H1 (cell line): Measurements from ENCODE around the gene FGGY. TPM values are rescaled to one million over a fixed set of nuclear protein-coding genes. Genes with fewer than 3 reads are reported as not detected.

Experiments
- CTCF ChIA-PET: fragments of 300-600 bp; sonication (Branson Sonifier 250); formaldehyde crosslinking; loops from one replicate; lab custom pipeline; 2021; ENCODE audit not compliant: partially characterized antibody; lab: Charles Lee
- POLR2A ChIA-PET: fragments of 300-600 bp; sonication (Branson Sonifier 250); formaldehyde crosslinking; loops from one replicate; lab custom pipeline; 2021; ENCODE audit warnings: inconsistent platforms; ENCODE audit not compliant: partially characterized antibody; lab: Charles Lee
- DNase-seq, 2 experiments: peaks; one replicate each; pipeline versions ENCODE4 v3.0.0 to v3.0.0-alpha.2; 2010 to 2022; ENCODE audit warnings: low spot score in 2 of 2, low read depth in 1 of 2, mixed read lengths in 1 of 2
- FAIRE-seq: peaks from 2 replicates; lab custom pipeline; 2011; peaks lifted over from hg19 to GRCh38; lab: Jason Lieb, UNC
- H2AFZ ChIP-seq: 2 replicates; pipeline ENCODE4 v1.8.1; 2012; ENCODE audit warnings: low read length, inconsistent platforms
- H2AK5ac ChIP-seq: 2 replicates; pipeline ENCODE4 v1.6.1; 2013; ENCODE audit warnings: low read depth, low read length
- H2BK120ac ChIP-seq: replicated peaks from 2 replicates; pipeline ENCODE3; 2013; ENCODE audit warnings: low read depth, low read length, inconsistent platforms
- H2BK12ac ChIP-seq: 2 replicates; pipeline ENCODE4 v1.6.1; 2013; ENCODE audit warnings: low read depth, low read length
- H2BK15ac ChIP-seq: 2 replicates; pipeline ENCODE4 v1.6.1; 2013; ENCODE audit warnings: low read length
- H2BK20ac ChIP-seq: 2 replicates; pipeline ENCODE4 v1.6.1; 2013; ENCODE audit warnings: low read length
- H2BK5ac ChIP-seq: 2 replicates; pipeline ENCODE4 v1.6.1; 2013; ENCODE audit warnings: low read depth, low read length
- H3K14ac ChIP-seq: 2 replicates; pipeline ENCODE4 v1.6.1; 2013; ENCODE audit warnings: inconsistent platforms; ENCODE audit not compliant: insufficient read length
- H3K18ac ChIP-seq: 2 replicates; pipeline ENCODE4 v1.6.1; 2013; ENCODE audit warnings: low read length; ENCODE audit errors: extremely low read depth
- H3K23ac ChIP-seq: 2 replicates; pipeline ENCODE4 v1.6.1; 2013; ENCODE audit warnings: inconsistent platforms; ENCODE audit not compliant: insufficient read length
- H3K23me2 ChIP-seq: 2 replicates; pipeline ENCODE4 v1.6.1; 2013; ENCODE audit warnings: low read depth, low read length
- H3K27ac ChIP-seq: 2 replicates; pipeline ENCODE4 v1.6.1; 2011; ENCODE audit warnings: low read depth, low read length, inconsistent platforms
- H3K27me3 ChIP-seq, 4 experiments: replicated peaks in 1 of 4; 1 replicate in 1 of 4; 2 replicates in 3 of 4; pipeline versions ENCODE4 v1.6.1 to v1.8.1; 2011 to 2013; ENCODE audit warnings: low read length in 3 of 4, mild to moderate bottlenecking in 3 of 4, inconsistent platforms in 2 of 4, mixed read lengths in 2 of 4, moderate library complexity in 1 of 4; ENCODE audit not compliant: control insufficient read depth in 3 of 4, insufficient read depth in 3 of 4; ENCODE audit errors: extremely low read depth in 1 of 4
- H3K36me3 ChIP-seq, 4 experiments: 2 replicates each; pipeline versions ENCODE4 v1.6.1 to v1.8.1; 2011 to 2013; ENCODE audit warnings: mild to moderate bottlenecking in 4 of 4, low read length in 3 of 4, moderate library complexity in 2 of 4, control low read depth in 1 of 4, inconsistent platforms in 1 of 4; ENCODE audit not compliant: insufficient read depth in 4 of 4, control insufficient read depth in 2 of 4
- H3K4ac ChIP-seq: replicated peaks from 2 replicates; pipeline ENCODE3; 2013; ENCODE audit warnings: low read length, low read depth, mixed read lengths, inconsistent platforms; ENCODE audit not compliant: insufficient read length
- H3K4me1 ChIP-seq, 4 experiments: replicated peaks in 1 of 4; 1 replicate in 1 of 4; 2 replicates in 3 of 4; pipeline versions ENCODE4 v1.6.1 to v1.8.1; 2011 to 2013; ENCODE audit warnings: low read length in 3 of 4, inconsistent platforms in 2 of 4, mixed read lengths in 1 of 4; ENCODE audit not compliant: insufficient read depth in 4 of 4, control insufficient read depth in 3 of 4
- H3K4me2 ChIP-seq, 2 experiments: 2 replicates each; pipeline versions ENCODE4 v1.6.1 to v1.8.1; 2011 to 2013; ENCODE audit warnings: low read depth in 2 of 2, low read length in 2 of 2, control low read depth in 1 of 2, inconsistent platforms in 1 of 2, mild to moderate bottlenecking in 1 of 2; ENCODE audit not compliant: insufficient read depth in 1 of 2
- H3K4me3 ChIP-seq, 4 experiments: fragments of 200-600, 300-600 bp in 1 of 4; sonication (generic), shearing (Covaris generic), sonication (Bioruptor Twin) in 1 of 4; 2 replicates each; pipeline versions ENCODE4 v1.5.1 to v1.8.1; 2011 to 2016; ENCODE audit warnings: low read length in 4 of 4, low read depth in 3 of 4, control low read depth in 2 of 4, inconsistent platforms in 2 of 4, mild to moderate bottlenecking in 2 of 4, mixed read lengths in 1 of 4, moderate library complexity in 1 of 4; ENCODE audit not compliant: insufficient read depth in 2 of 4; ENCODE audit errors: extremely low read depth in 1 of 4
- H3K56ac ChIP-seq: replicated peaks from 2 replicates; pipeline ENCODE3; 2013; ENCODE audit warnings: low read depth, mild to moderate bottlenecking, mixed read lengths, low read length, inconsistent platforms; ENCODE audit not compliant: insufficient read length
- H3K79me1 ChIP-seq: 2 replicates; pipeline ENCODE4 v1.6.1; 2013; ENCODE audit warnings: low read depth, low read length, control low read depth
- H3K79me2 ChIP-seq, 2 experiments: 2 replicates each; pipeline versions ENCODE4 v1.6.1 to v1.8.1; 2012 to 2013; ENCODE audit warnings: low read length in 2 of 2, mild to moderate bottlenecking in 2 of 2, inconsistent platforms in 1 of 2; ENCODE audit not compliant: insufficient read depth in 2 of 2, control insufficient read depth in 1 of 2
- H3K9ac ChIP-seq, 4 experiments: replicated peaks in 1 of 4; 1 replicate in 1 of 4; 2 replicates in 3 of 4; pipeline versions ENCODE4 v1.6.1 to v1.8.1; 2011 to 2013; ENCODE audit warnings: low read depth in 3 of 4, low read length in 3 of 4, control low read depth in 2 of 4, mild to moderate bottlenecking in 2 of 4, moderate library complexity in 2 of 4, inconsistent platforms in 1 of 4; ENCODE audit errors: extremely low read depth in 1 of 4
- H3K9me3 ChIP-seq, 2 experiments: 2 replicates each; pipeline versions ENCODE4 v1.6.1 to v1.8.1; 2012 to 2013; ENCODE audit warnings: mild to moderate bottlenecking in 2 of 2, moderate library complexity in 2 of 2, control low read depth in 1 of 2, inconsistent platforms in 1 of 2, low read depth in 1 of 2, low read length in 1 of 2, mixed read lengths in 1 of 2; ENCODE audit not compliant: insufficient read depth in 2 of 2
- H4K20me1 ChIP-seq, 2 experiments: replicated peaks in 1 of 2; 2 replicates each; pipeline versions ENCODE3 to v1.8.1; 2011 to 2013; ENCODE audit warnings: inconsistent platforms in 2 of 2, low read length in 2 of 2, mild to moderate bottlenecking in 1 of 2; ENCODE audit not compliant: insufficient read depth in 2 of 2, control insufficient read depth in 1 of 2
- H4K5ac ChIP-seq: 2 replicates; pipeline ENCODE4 v1.6.1; 2013; ENCODE audit warnings: low read length, low read depth, mixed read lengths, inconsistent platforms; ENCODE audit not compliant: insufficient read length
- H4K8ac ChIP-seq: 2 replicates; pipeline ENCODE4 v1.8.0; 2013; ENCODE audit warnings: mild to moderate bottlenecking, moderate library complexity, low read length, inconsistent platforms; ENCODE audit not compliant: insufficient read depth; ENCODE audit errors: extremely low read depth
- H4K91ac ChIP-seq: replicated peaks from 2 replicates; pipeline ENCODE3; 2013; ENCODE audit warnings: low read length, mixed read lengths, inconsistent platforms; ENCODE audit not compliant: insufficient read length
- CHD1 ChIP-seq: IDR thresholded peaks from 2 replicates; pipeline ENCODE4 v1.6.1; 2012; ENCODE audit warnings: low read depth, low read length, improper control_type of control experiment
- CREB1 ChIP-seq: IDR thresholded peaks from 2 replicates; pipeline ENCODE4 v1.6.1; 2012; ENCODE audit warnings: inconsistent platforms
- JUN ChIP-seq: IDR thresholded peaks from 2 replicates; pipeline ENCODE4 v1.6.1; 2011; ENCODE audit warnings: low read depth, mild to moderate bottlenecking, improper control_type of control experiment, low read length
- POLR2AphosphoS5 ChIP-seq: IDR thresholded peaks from 2 replicates; pipeline ENCODE4 v1.6.1; 2011; ENCODE audit warnings: low read depth, low read length
- TAF7 ChIP-seq: optimal IDR thresholded peaks from 2 replicates; pipeline ENCODE3; 2011; ENCODE audit warnings: low read depth, mild to moderate bottlenecking, inconsistent platforms, low read length, moderate library complexity, borderline replicate concordance
- ZNF274 ChIP-seq: IDR thresholded peaks from 2 replicates; pipeline ENCODE4 v1.7.0; 2012; ENCODE audit warnings: low read length, borderline replicate concordance; ENCODE audit errors: extremely low read depth
- WGBS, 2 experiments: shearing (Covaris generic) in 1 of 2; methylation state at CpG; one replicate each; pipeline versions ENCODE4 v1.1.6 to v1.1.7; 2013 to 2015; ENCODE audit warnings: low lambda C conversion rate in 2 of 2, mixed read lengths in 2 of 2, inconsistent platforms in 1 of 2, low coverage in 1 of 2, missing lambda C conversion rate in 1 of 2; ENCODE audit not compliant: insufficient replicate concordance in 2 of 2, insufficient coverage in 1 of 2, insufficient read length in 1 of 2; ENCODE audit errors: extremely low coverage in 1 of 2, missing lambda C conversion rate in 1 of 2; 5-methylcytosine and 5-hydroxymethylcytosine counted together
- polyA plus RNA-seq, 7 experiments: library from polyadenylated mRNA; depleted of rRNA in 3 of 7; stranded (reverse) in 5 of 7; unstranded in 2 of 7; fragments of >200 nt in 5 of 7; fragments of 200-250 nt in 2 of 7; gene quantifications; 1 replicate in 5 of 7; 2 replicates in 1 of 7; 4 replicates in 1 of 7; pipeline versions ENCODE4 v1.2.1 to v1.2.3, GENCODE V29; 2011 to 2013; ENCODE audit warnings: missing spikeins in 2 of 7, mixed read lengths in 2 of 7
- total RNA-seq: library from RNA; stranded (reverse); fragmentation: NEBNext Ultra II Directional; extraction: Animal tissue kit (Norgen Biotek cat#: 25700); gene quantifications from 2 replicates; pipeline ENCODE4 v1.2.1, GENCODE V29; 2021

FGGY gene
- total and polyA plus RNA-seq, 2 of the 8 experiments (the other 6 are each of a cell fraction or from before 2014, with no cell fraction given) = 10.3 to 12.5 TPM

DNA sequence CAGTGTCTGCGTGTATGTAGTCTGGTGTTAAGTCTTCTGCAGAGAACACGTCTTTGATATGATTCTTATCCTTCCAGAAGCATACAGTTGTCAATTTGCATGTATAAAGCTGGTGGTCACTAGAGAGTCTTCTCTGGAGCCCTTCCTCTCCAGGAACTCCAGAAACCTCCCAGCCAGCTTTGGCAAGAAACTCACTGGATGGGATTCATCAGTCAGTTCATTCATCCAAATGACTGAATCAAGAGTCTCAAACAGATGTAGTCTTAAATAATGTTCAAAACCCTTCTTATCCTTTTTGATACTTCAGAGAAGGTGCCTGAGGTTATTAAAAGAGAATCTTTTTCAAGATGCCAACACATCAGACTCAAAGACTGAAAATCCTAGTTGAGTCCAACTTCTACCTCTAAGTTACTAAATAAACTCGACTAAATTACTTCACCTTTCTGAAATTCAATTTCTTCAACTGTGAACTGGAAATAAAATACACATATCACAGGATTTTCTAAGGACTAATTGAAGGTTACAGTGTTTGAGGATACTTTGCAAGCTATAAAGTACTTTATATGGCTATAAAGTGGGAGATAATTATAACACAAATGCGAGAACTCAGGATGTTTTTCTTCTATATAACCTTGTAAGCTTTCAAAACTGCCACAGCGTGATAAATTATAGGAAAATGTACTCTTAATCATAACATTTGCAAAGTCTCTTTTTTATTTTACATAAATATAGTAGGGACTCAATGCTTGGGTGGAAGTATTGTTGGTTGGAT lies 252.4 kb downstream of the FGGY start:
- WGBS, 2 experiments = 88% methylated on average over 5 of the region's 5 CpGs; no CpG with 5 or more reads in 1 of the 2 experiments
- Histone ChIP-seq H3K23me2 (no peaks in the 10 kb centered on the region), H3K79me2 (no peaks in the 10 kb centered on the region), H4K8ac (no peak overlapping the region), H3K56ac (no peak overlapping the region), H4K91ac (no peak overlapping the region), H3K18ac (no peak overlapping the region), H3K79me1 (no peaks in the 10 kb centered on the region), H3K9me3 (no peaks in the 10 kb centered on the region), H2AFZ (no peak overlapping the region), H2BK20ac (no peak overlapping the region), H2BK120ac (no peak overlapping the region), H3K4me3 (no peak overlapping the region), H3K14ac (no peak overlapping the region), H3K27ac (no peak overlapping the region), H3K23ac (no peak overlapping the region), H2BK5ac (no peak overlapping the region), H3K4me1 (peaks cover 0 to 2% (median 0%) of the 10 kb centered on the region in 4 experiments; a peak in 1 of 7 replicates), H3K4ac (no peak overlapping the region), H4K5ac (no peak overlapping the region), H4K20me1 (no peaks in the 10 kb centered on the region), H2BK12ac (no peak overlapping the region), H2AK5ac (no peak overlapping the region), H3K36me3 (no peaks in the 10 kb centered on the region), H2BK15ac (no peak overlapping the region), H3K4me2 (no peak overlapping the region), H3K27me3 (no peaks in the 10 kb centered on the region), H3K9ac (no peak overlapping the region)
- TF ChIP-seq CREB1 = no peak
- TF ChIP-seq JUN = no peak
- no peak for TF ChIP-seq CHD1
- TF ChIP-seq ZNF274 = no peak
- TF ChIP-seq TAF7 = no peak
- TF ChIP-seq POLR2AphosphoS5 = no peak
- POLR2A ChIA-PET = interaction anchor here (1.2 kb wide), 1 partner anchor 12 kb away, joined by 3 read pairs; no protein-coding TSS in a partner anchor
- no peak for DNase-seq
- no peak for FAIRE-seq
- CTCF ChIA-PET = interaction anchor here (0.7 to 1.7 kb wide), 2 partner anchors 150 to 1000 kb away, joined by 3 to 5 read pairs; no protein-coding TSS in a partner anchor
